Ishikawa (cell line): Measurements from ENCODE around the gene OR51B4.

ENCODE experiments used
- CEBPB ChIP-seq: IDR thresholded peaks from 2 replicates; pipeline ENCODE4 v1.6.1; 2012
- CREB1 ChIP-seq: IDR thresholded peaks from 2 replicates; pipeline ENCODE4 v1.6.1; 2012; ENCODE audit warnings: low read depth
- EGR1 ChIP-seq: IDR thresholded peaks from 2 replicates; pipeline ENCODE4 v1.6.1; 2012
- EP300 ChIP-seq: IDR thresholded peaks from 2 replicates; pipeline ENCODE4 v1.6.1; 2012; ENCODE audit warnings: borderline replicate concordance
- FOXM1 ChIP-seq: IDR thresholded peaks from 2 replicates; pipeline ENCODE4 v1.6.1; 2012; ENCODE audit warnings: low read depth, borderline replicate concordance
- NFIC ChIP-seq: IDR thresholded peaks from 2 replicates; pipeline ENCODE4 v1.6.1; 2012
- RAD21 ChIP-seq: IDR thresholded peaks from 2 replicates; pipeline ENCODE4 v1.6.1; 2012; ENCODE audit warnings: low read depth
- TAF1 ChIP-seq: IDR thresholded peaks from 2 replicates; pipeline ENCODE4 v1.6.1; 2012; ENCODE audit warnings: low read depth, mild to moderate bottlenecking
- TCF12 ChIP-seq: IDR thresholded peaks from 2 replicates; pipeline ENCODE4 v1.6.1; 2012; ENCODE audit warnings: low read depth
- USF1 ChIP-seq: IDR thresholded peaks from 2 replicates; pipeline ENCODE4 v1.6.1; 2012
- YY1 ChIP-seq: IDR thresholded peaks from 2 replicates; pipeline ENCODE4 v1.6.1; 2012; ENCODE audit warnings: low read depth
- ZBTB7A ChIP-seq: IDR thresholded peaks from 2 replicates; pipeline ENCODE4 v1.6.1; 2012; ENCODE audit warnings: low read depth
- TF ChIP-seq, protein P1 (sequence below): IDR thresholded peaks from 2 replicates; pipeline ENCODE4 v1.6.1; 2012; ENCODE audit warnings: low read depth, mild to moderate bottlenecking
- TF ChIP-seq, protein P2 (sequence below): IDR thresholded peaks from 2 replicates; pipeline ENCODE4 v1.6.1; 2012

GRCh38 chr11:5293028-5293427 is 8.7 kb downstream of the OR51B4 start:
- TF ChIP-seq YY1 = no peak
- TF ChIP-seq, protein P1, sequence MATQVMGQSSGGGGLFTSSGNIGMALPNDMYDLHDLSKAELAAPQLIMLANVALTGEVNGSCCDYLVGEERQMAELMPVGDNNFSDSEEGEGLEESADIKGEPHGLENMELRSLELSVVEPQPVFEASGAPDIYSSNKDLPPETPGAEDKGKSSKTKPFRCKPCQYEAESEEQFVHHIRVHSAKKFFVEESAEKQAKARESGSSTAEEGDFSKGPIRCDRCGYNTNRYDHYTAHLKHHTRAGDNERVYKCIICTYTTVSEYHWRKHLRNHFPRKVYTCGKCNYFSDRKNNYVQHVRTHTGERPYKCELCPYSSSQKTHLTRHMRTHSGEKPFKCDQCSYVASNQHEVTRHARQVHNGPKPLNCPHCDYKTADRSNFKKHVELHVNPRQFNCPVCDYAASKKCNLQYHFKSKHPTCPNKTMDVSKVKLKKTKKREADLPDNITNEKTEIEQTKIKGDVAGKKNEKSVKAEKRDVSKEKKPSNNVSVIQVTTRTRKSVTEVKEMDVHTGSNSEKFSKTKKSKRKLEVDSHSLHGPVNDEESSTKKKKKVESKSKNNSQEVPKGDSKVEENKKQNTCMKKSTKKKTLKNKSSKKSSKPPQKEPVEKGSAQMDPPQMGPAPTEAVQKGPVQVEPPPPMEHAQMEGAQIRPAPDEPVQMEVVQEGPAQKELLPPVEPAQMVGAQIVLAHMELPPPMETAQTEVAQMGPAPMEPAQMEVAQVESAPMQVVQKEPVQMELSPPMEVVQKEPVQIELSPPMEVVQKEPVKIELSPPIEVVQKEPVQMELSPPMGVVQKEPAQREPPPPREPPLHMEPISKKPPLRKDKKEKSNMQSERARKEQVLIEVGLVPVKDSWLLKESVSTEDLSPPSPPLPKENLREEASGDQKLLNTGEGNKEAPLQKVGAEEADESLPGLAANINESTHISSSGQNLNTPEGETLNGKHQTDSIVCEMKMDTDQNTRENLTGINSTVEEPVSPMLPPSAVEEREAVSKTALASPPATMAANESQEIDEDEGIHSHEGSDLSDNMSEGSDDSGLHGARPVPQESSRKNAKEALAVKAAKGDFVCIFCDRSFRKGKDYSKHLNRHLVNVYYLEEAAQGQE = no peak
- no peak for TF ChIP-seq EP300
- TF ChIP-seq, protein P2, sequence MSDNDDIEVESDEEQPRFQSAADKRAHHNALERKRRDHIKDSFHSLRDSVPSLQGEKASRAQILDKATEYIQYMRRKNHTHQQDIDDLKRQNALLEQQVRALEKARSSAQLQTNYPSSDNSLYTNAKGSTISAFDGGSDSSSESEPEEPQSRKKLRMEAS = no peak
- no peak for TF ChIP-seq EGR1
- TF ChIP-seq CEBPB = no peak
- no peak for TF ChIP-seq TAF1
- TF ChIP-seq RAD21 = no peak
- no peak for TF ChIP-seq TCF12
- TF ChIP-seq CREB1 = no peak
- no peak for TF ChIP-seq ZBTB7A
- no peak for TF ChIP-seq NFIC
- no peak for TF ChIP-seq USF1
- TF ChIP-seq FOXM1 = no peak
